ENCODE measurements around the gene JAKMIP3.

The JAKMIP3 gene

GRCh38 chr10:132096223-132096622, 30.5 kb downstream of the JAKMIP3 start:
- no peak for TF ChIP-seq CTCF (IDR thresholded peaks at IDR 0.05; ENCODE audit: borderline replicate concordance, control extremely low read depth, extremely low read depth, insufficient read depth, missing control alignments)
- in situ Hi-C loops (cut with MboI; ENCODE audit: low sequenced_read_pairs, unreplicated experiment), result no loop called here
- no peak for DNase-seq (ENCODE audit: low spot score)

GRCh38 chr10:132096863-132097478, 31.2 kb downstream of the JAKMIP3 start:
- in situ Hi-C loops (cut with MboI; ENCODE audit: low sequenced_read_pairs, unreplicated experiment), result no loop called here
- no peak for TF ChIP-seq CTCF (IDR thresholded peaks at IDR 0.05; ENCODE audit: borderline replicate concordance, control extremely low read depth, extremely low read depth, insufficient read depth, missing control alignments)
- no peak for DNase-seq (ENCODE audit: low spot score)

- DNase-seq (ENCODE audit: low spot score), result no peak
- TF ChIP-seq CTCF (IDR thresholded peaks at IDR 0.05; ENCODE audit: borderline replicate concordance, control extremely low read depth, extremely low read depth, insufficient read depth, missing control alignments), result no peak
- in situ Hi-C loops (cut with MboI; ENCODE audit: low sequenced_read_pairs, unreplicated experiment), result no loop called here
Measured at GRCh38 chr10:132097609-132098377, 32.0 kb downstream of the JAKMIP3 start.

GRCh38 chr10:132098539-132099388, 33.0 kb downstream of the JAKMIP3 start:
- DNase-seq (ENCODE audit: low spot score), result no peak
- TF ChIP-seq CTCF (IDR thresholded peaks at IDR 0.05; ENCODE audit: borderline replicate concordance, control extremely low read depth, extremely low read depth, insufficient read depth, missing control alignments), result no peak
- in situ Hi-C loops (cut with MboI; ENCODE audit: low sequenced_read_pairs, unreplicated experiment), result no loop called here

GRCh38 chr10:132099389-132100090, 33.8 kb downstream of the JAKMIP3 start:
- no peak for TF ChIP-seq CTCF (IDR thresholded peaks at IDR 0.05; ENCODE audit: borderline replicate concordance, control extremely low read depth, extremely low read depth, insufficient read depth, missing control alignments)
- in situ Hi-C loops (cut with MboI; ENCODE audit: low sequenced_read_pairs, unreplicated experiment), result no loop called here
- no peak for DNase-seq (ENCODE audit: low spot score)

- DNase-seq (ENCODE audit: low spot score), result no peak
- TF ChIP-seq CTCF (IDR thresholded peaks at IDR 0.05; ENCODE audit: borderline replicate concordance, control extremely low read depth, extremely low read depth, insufficient read depth, missing control alignments), result no peak
- in situ Hi-C loops (cut with MboI; ENCODE audit: low sequenced_read_pairs, unreplicated experiment), result no loop called here
Measured at GRCh38 chr10:132100091-132100481, 34.3 kb downstream of the JAKMIP3 start.
